ENCODE data around the gene HBE1. TPM values are rescaled to one million over a fixed set of nuclear protein-coding genes. Genes with fewer than 3 reads are reported as not detected.

The HBE1 gene
- total RNA-seq, 1 experiment from 2014 or later = not detected

- H3K27me3 Mint-ChIP-seq (ENCODE audit: low read depth) = no peaks in the 10 kb centered on the region
- Histone ChIP-seq H2BK120ac (ENCODE audit: low read depth, low read length, poor library complexity, severe bottlenecking) (no peak overlapping the region), H3K23ac (ENCODE audit: insufficient read length, low read depth, low read length) (no peak overlapping the region), H4K8ac (replicated peaks; ENCODE audit: insufficient read length, low read depth, low read length) (no peak overlapping the region), H3K79me1 (ENCODE audit: insufficient read depth, low read depth, low read length, poor library complexity, severe bottlenecking) (no peaks in the 10 kb centered on the region), H3K9ac (ENCODE audit: extremely low read depth, insufficient read length, low read length) (no peak overlapping the region), H2BK12ac (ENCODE audit: insufficient read length, low read depth, low read length) (no peak overlapping the region), H3K79me2 (ENCODE audit: insufficient read depth, low read length) (no peaks in the 10 kb centered on the region), H3K27me3 (ENCODE audit: insufficient read depth, low read length) (no peaks in the 10 kb centered on the region), H2BK5ac (ENCODE audit: insufficient read length, low read length) (no peak overlapping the region), H3K4ac (ENCODE audit: low read depth, low read length) (no peak overlapping the region), H2BK15ac (ENCODE audit: low read depth, low read length) (no peak overlapping the region), H3K9me3 (ENCODE audit: control insufficient read depth, low read depth, low read length) (no peaks in the 10 kb centered on the region), H3K4me1 (ENCODE audit: insufficient read depth, low read length) (no peaks in the 10 kb centered on the region), H4K5ac (ENCODE audit: insufficient read length, low read depth, low read length) (no peak overlapping the region), H4K91ac (ENCODE audit: insufficient read length, low read depth, low read length) (no peak overlapping the region), H2AFZ (ENCODE audit: low read length) (no peak overlapping the region), H3K27ac (ENCODE audit: insufficient read length, low read depth, low read length) (no peak overlapping the region), H4K20me1 (ENCODE audit: control insufficient read depth, insufficient read depth, insufficient read length) (no peaks in the 10 kb centered on the region), H3K56ac (ENCODE audit: insufficient read length, low read depth, low read length) (no peak overlapping the region), H3T11ph (ENCODE audit: low read length) (no peak overlapping the region), H3K14ac (ENCODE audit: insufficient read depth, low read length) (no peak overlapping the region), H3K4me2 (ENCODE audit: insufficient read depth, insufficient read length, low read length) (no peak overlapping the region), H2AK5ac (ENCODE audit: insufficient read length, low read length) (no peak overlapping the region), H3K23me2 (ENCODE audit: insufficient read length, low read depth, low read length, poor library complexity, severe bottlenecking) (no peaks in the 10 kb centered on the region), H3K18ac (ENCODE audit: insufficient read length, low read depth, low read length) (no peak overlapping the region), H2BK20ac (ENCODE audit: low read depth, low read length, poor library complexity, severe bottlenecking) (no peak overlapping the region)
- no peak overlapping the region; a peak in 1 of 7 replicates for H3K27ac Mint-ChIP-seq
- H3K36me3 Mint-ChIP-seq (ENCODE audit: insufficient read depth in 1 of 3, low read depth in 3 of 3) = 0 out of 7 replicates have a peak, but pooled peaks cover 0 to 1% (median 0%) of the 10 kb centered on the region in 3 experiments
- DNase-seq = no peak
- TF ChIP-seq CTCF (conservative IDR thresholded peaks at IDR 0.05) = no peak
- no peaks in the 10 kb centered on the region for H3K4me1 Mint-ChIP-seq
- H3K4me3 Mint-ChIP-seq = no peak overlapping the region
- H3K9me3 Mint-ChIP-seq = no peaks in the 10 kb centered on the region
These were observed 20.0 kb upstream of the HBE1 start for GRCh38 chr11:5289696-5290095.

Measured in H9 (cell line).